Osteocyte (in vitro differentiated cells): ENCODE data around the gene FABP6. TPM values are rescaled to one million over a fixed set of nuclear protein-coding genes. Genes with fewer than 3 reads are reported as not detected.
"Not testable (repeated sequence)": the region's sequence is repeated elsewhere in the genome, so short reads cannot be mapped to it uniquely, and the experiment has no call there.

ENCODE experiments used
- DNase-seq: peaks from one replicate; pipeline ENCODE4 v3.0.0; 2021; ENCODE audit warnings: mixed read lengths; ENCODE audit not compliant: unreplicated experiment; ENCODE audit errors: extremely low spot score
- H3K27ac Mint-ChIP-seq: one replicate; pipeline ENCODE4 v1.8.0; 2021; ENCODE audit warnings: mild to moderate bottlenecking, mixed read lengths; ENCODE audit not compliant: unreplicated experiment
- H3K27me3 Mint-ChIP-seq: one replicate; pipeline ENCODE4 v1.8.0; 2021; ENCODE audit warnings: mixed read lengths; ENCODE audit not compliant: unreplicated experiment
- H3K36me3 Mint-ChIP-seq: one replicate; pipeline ENCODE4 v1.8.0; 2021; ENCODE audit warnings: mixed read lengths; ENCODE audit not compliant: unreplicated experiment
- H3K4me1 Mint-ChIP-seq: one replicate; pipeline ENCODE4 v1.8.0; 2021; ENCODE audit warnings: mixed read lengths; ENCODE audit not compliant: unreplicated experiment
- H3K4me3 Mint-ChIP-seq: one replicate; pipeline ENCODE4 v1.8.0; 2021; ENCODE audit warnings: mild to moderate bottlenecking, moderate library complexity, mixed read lengths; ENCODE audit not compliant: unreplicated experiment
- H3K9me3 Mint-ChIP-seq: one replicate; pipeline ENCODE4 v1.8.0; 2021; ENCODE audit warnings: mixed read lengths; ENCODE audit not compliant: unreplicated experiment
- total RNA-seq: library from RNA; stranded (reverse); gene quantifications from 2 replicates; pipeline ENCODE4 v1.2.1, GENCODE V29; 2021
- TF ChIP-seq, protein P1 (sequence below): fragments of 200-600 bp; sonication (generic); IDR thresholded peaks from 2 replicates; pipeline ENCODE4 v1.5.0; 2021; ENCODE audit warnings: antibody characterized with exemption, mild to moderate bottlenecking, moderate library complexity

Gene FABP6
- total RNA-seq, 1 donor from 2014 or later = not detected

DNA sequence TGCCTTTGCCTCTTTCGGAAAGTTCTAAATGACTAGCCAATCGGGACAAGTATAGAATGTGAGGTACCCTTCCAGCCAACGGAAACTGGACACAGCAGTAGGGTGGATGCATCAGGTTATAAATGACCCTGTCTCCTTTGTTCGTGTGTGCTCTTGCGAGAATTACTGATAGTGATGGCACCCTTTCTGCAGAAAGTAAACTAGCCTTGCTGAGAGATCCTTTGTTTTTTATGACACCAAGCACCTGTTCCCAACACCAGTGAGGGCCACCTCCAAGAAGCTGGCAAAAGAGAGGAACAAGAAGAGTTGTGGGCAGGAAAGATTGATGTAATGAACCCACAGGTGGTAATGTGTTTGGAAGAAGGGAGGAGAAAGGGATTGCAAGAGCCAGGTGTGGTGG, 42.8 kb upstream of the FABP6 start:
- peaks cover 18% of the 10 kb centered on the region for H3K4me1 Mint-ChIP-seq
- no peaks in the 10 kb centered on the region for H3K36me3 Mint-ChIP-seq
- no peak overlapping the region for H3K4me3 Mint-ChIP-seq
- peaks cover 4% of the 10 kb centered on the region for H3K9me3 Mint-ChIP-seq
- no peak overlapping the region for H3K27ac Mint-ChIP-seq
- no peak for DNase-seq
- no peaks in the 10 kb centered on the region for H3K27me3 Mint-ChIP-seq
- TF ChIP-seq, protein P1, sequence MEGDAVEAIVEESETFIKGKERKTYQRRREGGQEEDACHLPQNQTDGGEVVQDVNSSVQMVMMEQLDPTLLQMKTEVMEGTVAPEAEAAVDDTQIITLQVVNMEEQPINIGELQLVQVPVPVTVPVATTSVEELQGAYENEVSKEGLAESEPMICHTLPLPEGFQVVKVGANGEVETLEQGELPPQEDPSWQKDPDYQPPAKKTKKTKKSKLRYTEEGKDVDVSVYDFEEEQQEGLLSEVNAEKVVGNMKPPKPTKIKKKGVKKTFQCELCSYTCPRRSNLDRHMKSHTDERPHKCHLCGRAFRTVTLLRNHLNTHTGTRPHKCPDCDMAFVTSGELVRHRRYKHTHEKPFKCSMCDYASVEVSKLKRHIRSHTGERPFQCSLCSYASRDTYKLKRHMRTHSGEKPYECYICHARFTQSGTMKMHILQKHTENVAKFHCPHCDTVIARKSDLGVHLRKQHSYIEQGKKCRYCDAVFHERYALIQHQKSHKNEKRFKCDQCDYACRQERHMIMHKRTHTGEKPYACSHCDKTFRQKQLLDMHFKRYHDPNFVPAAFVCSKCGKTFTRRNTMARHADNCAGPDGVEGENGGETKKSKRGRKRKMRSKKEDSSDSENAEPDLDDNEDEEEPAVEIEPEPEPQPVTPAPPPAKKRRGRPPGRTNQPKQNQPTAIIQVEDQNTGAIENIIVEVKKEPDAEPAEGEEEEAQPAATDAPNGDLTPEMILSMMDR = no peak

DNA sequence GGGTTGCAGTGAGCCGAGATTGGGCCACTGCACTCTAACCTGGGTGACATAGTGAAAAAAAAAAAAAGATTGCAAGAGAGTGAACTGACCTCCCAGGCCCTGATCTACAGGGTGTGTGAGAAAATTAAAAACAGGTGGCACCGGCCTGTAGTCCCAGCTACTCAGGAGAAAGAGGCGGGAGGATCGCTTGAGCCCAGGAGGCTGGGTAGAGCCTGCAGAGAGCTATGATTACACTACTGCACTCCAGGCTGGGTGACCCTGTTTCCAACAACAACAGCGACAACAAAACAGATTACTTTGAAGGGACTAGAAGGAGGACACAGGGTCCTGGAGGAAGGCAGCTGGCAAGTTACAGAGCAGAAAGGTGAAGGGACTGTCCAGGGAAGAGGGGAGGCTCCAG, 42.2 kb upstream of the FABP6 start:
- TF ChIP-seq, protein P1 = no peak
- no peak overlapping the region for H3K4me3 Mint-ChIP-seq
- DNase-seq = no peak

DNA sequence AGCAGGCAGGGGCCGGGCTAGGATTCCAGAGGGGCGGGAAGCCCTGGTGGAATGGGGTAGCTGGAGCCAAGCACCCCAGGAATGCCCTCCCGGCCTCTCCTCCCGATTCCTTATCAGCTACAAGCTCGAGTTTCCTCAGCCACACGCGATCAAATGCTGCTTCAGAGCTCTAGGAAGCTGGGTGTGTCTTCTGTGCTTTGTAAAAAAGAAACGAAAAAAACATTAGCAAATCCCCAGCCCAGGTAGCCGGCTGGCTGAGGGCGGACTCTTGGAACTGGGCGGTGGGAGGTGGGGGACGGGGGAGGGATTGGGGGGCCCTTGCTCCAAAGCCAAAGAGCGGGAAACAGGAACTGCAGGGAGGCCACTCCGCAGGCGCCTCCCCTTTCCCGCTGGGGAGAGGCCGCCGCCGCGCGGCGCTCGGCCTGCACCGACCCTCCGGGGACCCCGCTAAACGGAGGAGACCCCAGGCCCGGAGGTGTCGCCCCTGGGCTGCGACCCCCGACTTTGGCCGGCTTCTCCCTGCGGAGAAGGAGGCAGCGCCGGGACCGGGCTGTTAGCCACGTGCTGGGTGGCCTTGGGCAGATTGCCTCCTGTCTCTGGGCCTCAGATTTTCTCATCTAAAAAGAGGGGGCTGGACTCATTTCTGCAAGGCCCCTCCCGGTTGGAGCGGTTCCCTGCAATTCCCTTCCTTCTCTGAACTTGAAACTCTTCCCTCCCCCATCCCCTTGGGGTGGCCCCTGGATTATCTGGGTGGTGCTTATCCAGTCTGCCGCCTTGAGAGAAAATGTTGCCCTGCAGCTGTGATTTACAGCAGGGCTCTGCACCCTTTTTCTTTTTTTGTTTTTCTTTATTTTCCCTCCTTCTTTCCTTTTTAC, 40.9 kb upstream of the FABP6 start:
- peaks cover 18% of the 10 kb centered on the region for H3K4me1 Mint-ChIP-seq
- peak overlapping the region; percentile 65 for H3K4me3 Mint-ChIP-seq
- H3K36me3 Mint-ChIP-seq = no peaks in the 10 kb centered on the region
- TF ChIP-seq, protein P1 = no peak
- peak overlapping the region; percentile 57 for H3K27ac Mint-ChIP-seq
- peaks cover 4% of the 10 kb centered on the region for H3K9me3 Mint-ChIP-seq
- no peak for DNase-seq
- H3K27me3 Mint-ChIP-seq = no peaks in the 10 kb centered on the region

More for the DNA sequence above, 42.2 kb upstream of the FABP6 start:
- H3K27me3 Mint-ChIP-seq = no peaks in the 10 kb centered on the region
- peaks cover 18% of the 10 kb centered on the region for H3K4me1 Mint-ChIP-seq
- peaks cover 4% of the 10 kb centered on the region for H3K9me3 Mint-ChIP-seq
- H3K36me3 Mint-ChIP-seq = no peaks in the 10 kb centered on the region
- H3K27ac Mint-ChIP-seq = no peak overlapping the region

DNA sequence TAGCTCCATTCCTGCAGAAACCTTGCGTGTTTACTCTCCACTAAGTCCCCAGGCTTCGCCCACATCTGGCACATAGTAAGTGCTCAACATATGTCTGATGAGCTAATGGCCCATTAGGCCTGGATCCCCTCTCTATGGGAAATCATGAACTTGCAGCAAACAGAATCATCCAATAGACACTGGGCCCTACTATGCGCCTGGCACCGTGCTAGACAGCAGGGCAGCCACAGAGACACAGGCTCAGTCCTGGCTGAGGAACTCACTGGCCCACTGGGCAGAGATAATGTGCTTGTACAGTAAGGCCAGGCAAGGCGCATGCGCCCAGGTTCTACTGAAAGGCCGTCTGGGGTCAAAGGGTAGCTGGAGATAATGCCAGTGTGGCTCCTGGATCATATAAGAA, 36.9 kb upstream of the FABP6 start:
- Mint-ChIP-seq H3K4me1 (peaks cover 13% of the 10 kb centered on the region), H3K9me3 (no peaks in the 10 kb centered on the region), H3K4me3 (no peak overlapping the region), H3K27me3 (no peaks in the 10 kb centered on the region), H3K27ac (no peak overlapping the region), H3K36me3 (no peaks in the 10 kb centered on the region)
- no peak for DNase-seq
- TF ChIP-seq, protein P1 = no peak

DNA sequence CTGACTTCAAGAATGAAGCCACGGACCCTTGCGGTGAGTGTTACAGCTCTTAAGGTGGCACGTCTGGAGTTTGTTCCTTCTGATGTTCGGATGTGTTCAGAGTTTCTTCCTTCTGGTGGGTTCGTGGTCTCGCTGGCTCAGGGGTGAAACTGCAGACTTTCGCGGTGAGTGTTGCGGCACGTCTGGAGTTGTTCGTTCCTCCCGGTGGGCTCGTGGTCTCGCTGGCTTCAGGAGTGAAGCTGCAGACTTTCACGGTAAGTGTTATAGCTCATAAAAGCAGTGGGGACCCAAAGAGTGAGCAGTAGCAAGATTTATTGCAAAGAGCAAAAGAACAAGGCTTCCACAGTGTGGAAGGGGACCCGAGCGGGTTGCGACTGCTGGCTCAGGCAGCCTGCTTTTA, 36.2 kb upstream of the FABP6 start:
- not testable (repeated sequence) for H3K27ac Mint-ChIP-seq

DNA sequence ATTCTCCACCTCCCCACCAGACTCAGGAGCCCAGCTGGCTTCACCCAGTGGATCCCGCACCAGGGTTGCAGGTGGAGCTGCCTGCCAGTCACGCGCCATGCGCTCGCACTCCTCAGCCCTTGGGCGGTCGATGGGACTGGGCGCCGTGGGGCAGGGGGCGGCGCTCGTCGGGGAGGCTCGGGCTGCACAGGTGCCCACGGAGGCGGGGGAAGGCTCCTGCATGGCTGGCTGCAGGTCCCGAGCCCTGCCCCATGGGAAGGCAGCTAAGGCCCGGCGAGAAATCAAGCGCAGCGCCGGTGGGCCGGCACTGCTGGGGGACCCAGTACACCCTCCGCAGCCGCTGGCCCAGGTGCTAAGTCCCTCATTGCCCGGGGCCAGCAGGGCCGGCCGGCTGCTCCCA, 35.5 kb upstream of the FABP6 start:
- not testable (repeated sequence) for H3K27ac Mint-ChIP-seq, H3K4me3 Mint-ChIP-seq, H3K27me3 Mint-ChIP-seq, H3K36me3 Mint-ChIP-seq, H3K9me3 Mint-ChIP-seq, DNase-seq
- peaks cover 19% of the 10 kb centered on the region for H3K4me1 Mint-ChIP-seq

More for the DNA sequence above, 36.2 kb upstream of the FABP6 start:
- H3K4me3 Mint-ChIP-seq, H3K36me3 Mint-ChIP-seq, H3K27me3 Mint-ChIP-seq, H3K9me3 Mint-ChIP-seq, DNase-seq: not testable (repeated sequence)
- H3K4me1 Mint-ChIP-seq = peaks cover 16% of the 10 kb centered on the region
